SK-N-SH (cell line): ENCODE measurements around the gene MROH7. TPM values are rescaled to one million over a fixed set of nuclear protein-coding genes. Genes with fewer than 3 reads are reported as not detected.

ENCODE experiments used
- CTCF ChIA-PET: fragments of 300-600, 350-600 bp; formaldehyde crosslinking; extraction: SDS; loops from one replicate; lab custom pipeline; 2021; lab: Yijun Ruan, JAX
- POLR2A ChIA-PET: fragments of 350-600 bp; sonication (Branson Sonifier 250); formaldehyde crosslinking; extraction: SDS; loops from one replicate; lab custom pipeline; 2020; ENCODE audit warnings: antibody characterized with exemption, inconsistent platforms; lab: Yijun Ruan, JAX
- DNase-seq: peaks from one replicate; pipeline ENCODE4 v3.0.0; 2012
- H2AFZ ChIP-seq: fragments of 200-600 bp; sonication (generic); 2 replicates; pipeline ENCODE4 v1.8.1; 2016; ENCODE audit warnings: antibody characterized with exemption, mild to moderate bottlenecking, low read depth
- H3F3A ChIP-seq: fragments of 200-600 bp; sonication (generic); replicated peaks from 2 replicates; pipeline ENCODE3; 2016; ENCODE audit warnings: antibody characterized with exemption, mild to moderate bottlenecking; ENCODE audit not compliant: insufficient read depth
- H3K27ac ChIP-seq, 2 experiments: fragments of 200-500 bp in 1 of 2; fragments of 200-600 bp in 1 of 2; sonication (Bioruptor generic) in 1 of 2; sonication (generic), shearing (Covaris generic) in 1 of 2; 2 replicates each; pipeline versions ENCODE4 v1.5.1 to v1.6.1; 2014 to 2016; ENCODE audit warnings: low read depth in 2 of 2, inconsistent platforms in 1 of 2, low read length in 1 of 2, mild to moderate bottlenecking in 1 of 2, mixed read lengths in 1 of 2
- H3K27me3 ChIP-seq: fragments of 200-600 bp; sonication (generic), shearing (Covaris generic); 2 replicates; pipeline ENCODE4 v1.6.1; 2016; ENCODE audit warnings: mixed run types; ENCODE audit not compliant: insufficient read depth
- H3K36me3 ChIP-seq, 2 experiments: fragments of 200-500 bp in 1 of 2; fragments of 200-600 bp in 1 of 2; sonication (Bioruptor generic) in 1 of 2; sonication (generic) in 1 of 2; replicated peaks in 1 of 2; 2 replicates each; pipeline versions ENCODE3 to v1.5.1; 2014 to 2016; ENCODE audit warnings: low read length in 1 of 2, mild to moderate bottlenecking in 1 of 2; ENCODE audit not compliant: insufficient read depth in 2 of 2, control insufficient read depth in 1 of 2
- H3K4me1 ChIP-seq, 2 experiments: fragments of 200-500 bp in 1 of 2; fragments of 200-600 bp in 1 of 2; sonication (Bioruptor generic) in 1 of 2; sonication (generic), shearing (Covaris generic) in 1 of 2; 2 replicates each; pipeline versions ENCODE4 v1.5.1 to v1.6.1; 2014 to 2016; ENCODE audit warnings: low read depth in 1 of 2, low read length in 1 of 2, mixed run types in 1 of 2; ENCODE audit not compliant: insufficient read depth in 2 of 2, control insufficient read depth in 1 of 2
- H3K4me2 ChIP-seq: fragments of 200-600 bp; sonication (generic), shearing (Covaris generic); 2 replicates; pipeline ENCODE4 v1.6.1; 2017; ENCODE audit warnings: mixed run types
- H3K4me3 ChIP-seq, 2 experiments: fragments of 200-500 bp in 1 of 2; fragments of 200-600 bp in 1 of 2; sonication (Bioruptor generic) in 1 of 2; sonication (generic), shearing (Covaris generic) in 1 of 2; 2 replicates each; pipeline versions ENCODE4 v1.5.1 to v1.8.1; 2014 to 2016; ENCODE audit warnings: low read depth in 2 of 2, inconsistent platforms in 1 of 2, low read length in 1 of 2, mild to moderate bottlenecking in 1 of 2, mixed read lengths in 1 of 2, moderate library complexity in 1 of 2
- H3K79me2 ChIP-seq: fragments of 200-600 bp; sonication (generic); 2 replicates; pipeline ENCODE4 v1.8.1; 2017; ENCODE audit warnings: mild to moderate bottlenecking; ENCODE audit not compliant: insufficient read depth
- H3K9ac ChIP-seq: fragments of 200-600 bp; sonication (generic); 2 replicates; pipeline ENCODE4 v1.6.1; 2017; ENCODE audit warnings: mixed run types
- H3K9me2 ChIP-seq: fragments of 200-600 bp; sonication (generic); 2 replicates; pipeline ENCODE4 v1.6.1; 2017; ENCODE audit warnings: mixed run types
- H3K9me3 ChIP-seq: fragments of 200-600 bp; sonication (generic); 2 replicates; pipeline ENCODE4 v1.6.1; 2017; ENCODE audit warnings: mixed run types, mild to moderate bottlenecking, moderate library complexity
- H4K20me1 ChIP-seq: fragments of 200-600 bp; sonication (generic); 2 replicates; pipeline ENCODE4 v1.6.1; 2017; ENCODE audit warnings: mild to moderate bottlenecking, mixed run types; ENCODE audit not compliant: insufficient read depth
- CHD2 ChIP-seq: fragments of 150-350 bp; IDR thresholded peaks from 2 replicates; pipeline ENCODE4 v1.6.1; 2018; ENCODE audit warnings: low read length; ENCODE audit not compliant: partially characterized antibody
- CTCF ChIP-seq: fragments of 200-600 bp; sonication (generic); IDR thresholded peaks from 2 replicates; pipeline ENCODE4 v1.6.1; 2017; ENCODE audit warnings: antibody characterized with exemption, mild to moderate bottlenecking, moderate library complexity
- ELF1 ChIP-seq: IDR thresholded peaks from 2 replicates; pipeline ENCODE4 v1.4.0; 2012
- EZH2phosphoT487 ChIP-seq: fragments of 200-600 bp; sonication (generic); IDR thresholded peaks from 2 replicates; pipeline ENCODE4 v1.6.1; 2017; ENCODE audit warnings: low read depth, mixed run types, mild to moderate bottlenecking, antibody characterized with exemption, moderate library complexity, borderline replicate concordance
- FOXJ3 ChIP-seq: sonication (generic); formaldehyde crosslinking; IDR thresholded peaks from 2 replicates; pipeline ENCODE4 v1.5.1; 2020; ENCODE audit warnings: mild to moderate bottlenecking, missing genetic modification reagents
- GABPA ChIP-seq: IDR thresholded peaks from 2 replicates; pipeline ENCODE4 v1.4.0; 2012; ENCODE audit warnings: low read depth, mild to moderate bottlenecking
- MEF2A ChIP-seq: IDR thresholded peaks from 2 replicates; pipeline ENCODE4 v1.4.0; 2012; ENCODE audit warnings: low read depth, borderline replicate concordance
- PBX3 ChIP-seq: IDR thresholded peaks from 2 replicates; pipeline ENCODE4; 2012
- RCOR1 ChIP-seq: fragments of 150-350 bp; IDR thresholded peaks from 2 replicates; pipeline ENCODE4 v1.6.1; 2017; ENCODE audit warnings: antibody characterized with exemption, low read length
- REST ChIP-seq: IDR thresholded peaks from 2 replicates; pipeline ENCODE4 v1.6.1; 2012; ENCODE audit warnings: mild to moderate bottlenecking, low read depth, low read length, moderate library complexity
- RXRA ChIP-seq: IDR thresholded peaks from 2 replicates; pipeline ENCODE4 v1.4.0; 2012; ENCODE audit warnings: low read depth, mild to moderate bottlenecking, borderline replicate concordance
- SIN3A ChIP-seq: IDR thresholded peaks from 2 replicates; pipeline ENCODE4 v1.6.1; 2012; ENCODE audit warnings: low read depth, mild to moderate bottlenecking, low read length, moderate library complexity, borderline replicate concordance
- SMC3 ChIP-seq: IDR thresholded peaks from 2 replicates; pipeline ENCODE4 v1.6.1; 2012; ENCODE audit warnings: low read depth, low read length, improper control_type of control experiment
- TEAD4 ChIP-seq: IDR thresholded peaks from 2 replicates; pipeline ENCODE4 v1.4.0; 2012; ENCODE audit warnings: mild to moderate bottlenecking, borderline replicate concordance; ENCODE audit not compliant: insufficient read depth
- USF1 ChIP-seq: IDR thresholded peaks from 2 replicates; pipeline ENCODE4 v1.4.0; 2012; ENCODE audit warnings: low read depth, borderline replicate concordance
- YY1 ChIP-seq: IDR thresholded peaks from 2 replicates; pipeline ENCODE4 v1.4.0; 2012; ENCODE audit warnings: low read depth, mild to moderate bottlenecking
- ZBTB33 ChIP-seq: IDR thresholded peaks from 2 replicates; pipeline ENCODE4 v1.4.0; 2012; ENCODE audit warnings: low read depth, borderline replicate concordance
- WGBS: methylation state at CpG from one replicate; pipeline ENCODE4 v1.1.6; 2017; ENCODE audit warnings: low lambda C conversion rate; 5-methylcytosine and 5-hydroxymethylcytosine counted together
- polyA plus RNA-seq, 3 experiments: library from polyadenylated mRNA; depleted of rRNA; stranded (reverse); fragments of >200 nt; gene quantifications; 2 replicates each; pipeline ENCODE4 v1.2.3, GENCODE V29; 2012

MROH7 gene
- polyA plus RNA-seq, 1 of the 3 experiments (the other 2 are of a cell fraction): 0.51 TPM

- no peak overlapping the region for H3K9ac ChIP-seq
- no peak for DNase-seq
- 40% methylated on average over 1 of the region's 1 CpG for WGBS
- POLR2A ChIA-PET: interaction anchor here (0.6 kb wide), 1 partner anchor 13 kb away, joined by 3 read pairs; no protein-coding TSS in a partner anchor
- H3K4me1 ChIP-seq: no peaks in the 10 kb centered on the region
- H3K27ac ChIP-seq: no peak overlapping the region
- H3F3A ChIP-seq: no peaks in the 10 kb centered on the region
- H3K27me3 ChIP-seq: no peaks in the 10 kb centered on the region
- H2AFZ ChIP-seq: no peak overlapping the region
- CTCF ChIA-PET: interaction anchor here (0.7 to 2.5 kb wide), 2 partner anchors 18 to 102 kb away, joined by 3 to 6 read pairs; partner anchors contain the start of gene ACOT11
- no peaks in the 10 kb centered on the region for H3K9me2 ChIP-seq
- no peaks in the 10 kb centered on the region for H3K9me3 ChIP-seq
- H3K4me3 ChIP-seq: no peak overlapping the region
- H4K20me1 ChIP-seq: no peaks in the 10 kb centered on the region
- H3K36me3 ChIP-seq: no peaks in the 10 kb centered on the region
- TF ChIP-seq CHD2 (no peak), RXRA (no peak), FOXJ3 (no peak), GABPA (no peak), CTCF (no peak), EZH2phosphoT487 (no peak), REST (no peak), RCOR1 (no peak), MEF2A (no peak), ELF1 (no peak), SMC3 (no peak), USF1 (no peak), TEAD4 (no peak), PBX3 (no peak), YY1 (no peak), SIN3A (no peak), ZBTB33 (no peak)
- H3K4me2 ChIP-seq: no peak overlapping the region
- H3K79me2 ChIP-seq: no peaks in the 10 kb centered on the region
Measured at GRCh38 chr1:54649921-54650320, 8.3 kb downstream of the MROH7 start.
